ENCODE results near the gene DEFB128.

DNA sequence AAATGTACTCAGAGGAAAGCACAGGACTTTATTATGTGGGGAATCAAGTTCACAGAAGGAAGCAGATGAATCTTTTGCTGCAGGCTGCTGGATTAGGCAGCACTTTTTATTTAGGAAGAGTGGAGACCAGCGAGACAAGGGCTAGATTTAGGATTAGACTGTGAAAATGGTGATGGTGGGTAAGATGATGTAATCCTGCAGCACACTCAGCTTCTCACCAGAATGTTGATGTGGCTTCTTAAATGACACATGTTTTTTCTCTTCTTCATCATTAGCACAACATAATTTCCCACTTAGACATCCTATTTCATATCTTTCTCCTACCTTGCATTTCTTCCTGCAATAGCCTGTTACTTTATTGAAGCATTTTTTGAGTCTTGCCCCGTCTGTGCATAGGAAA lies 1.8 kb downstream of the DEFB128 start:
- TF ChIP-seq CTCF (IDR thresholded peaks at IDR 0.05), result no peak
- TF ChIP-seq EP300 (IDR thresholded peaks at IDR 0.05), result no peak
- no peak for TF ChIP-seq POLR2A (IDR thresholded peaks at IDR 0.05)

Measured in ovary (tissue), 3 donors.